Stimulated activated CD4-positive, alpha-beta T cell treated with anti-CD3 and anti-CD28 coated beads, Interleukin-2, amount 100 ng/mL, for 24 hours (primary cell): ENCODE data around the gene SFXN3.

Experiments
- DNase-seq, 2 donors: peaks; one replicate each; pipeline ENCODE4 v3.0.0-alpha.2; 2020

The SFXN3 gene

GRCh38 chr10:101000127-101000914 is 30.7 kb upstream of the SFXN3 start:
- no peak for DNase-seq

- no peak for DNase-seq
Measured at GRCh38 chr10:101000915-101001658, 29.9 kb upstream of the SFXN3 start.

GRCh38 chr10:101001659-101002035 is 29.4 kb upstream of the SFXN3 start:
- no peak for DNase-seq

- DNase-seq = no peak
Measured at GRCh38 chr10:101002456-101002855, 28.6 kb upstream of the SFXN3 start.

GRCh38 chr10:101003639-101004206 is 27.3 kb upstream of the SFXN3 start:
- no peak for DNase-seq

- DNase-seq = no peak
Measured at GRCh38 chr10:101005361-101005760, 25.7 kb upstream of the SFXN3 start.

GRCh38 chr10:101005869-101006567 is 25.0 kb upstream of the SFXN3 start:
- DNase-seq = no peak

GRCh38 chr10:101006593-101007098 is 24.4 kb upstream of the SFXN3 start:
- DNase-seq = no peak

- DNase-seq = no peak
Measured at GRCh38 chr10:101007099-101007711, 23.8 kb upstream of the SFXN3 start.

- DNase-seq = no peak
Measured at GRCh38 chr10:101007915-101008822, 22.9 kb upstream of the SFXN3 start.

- DNase-seq = no peak
Measured at GRCh38 chr10:101008823-101009423, 22.1 kb upstream of the SFXN3 start.

GRCh38 chr10:101010329-101010728 is 20.7 kb upstream of the SFXN3 start:
- DNase-seq = no peak

GRCh38 chr10:101011517-101012423 is 19.3 kb upstream of the SFXN3 start:
- DNase-seq = no peak

GRCh38 chr10:101012525-101013364 is 18.3 kb upstream of the SFXN3 start:
- DNase-seq = peak; percentile 84

- no peak for DNase-seq
Measured at GRCh38 chr10:101013365-101013825, 17.6 kb upstream of the SFXN3 start.

GRCh38 chr10:101014230-101014884 is 16.7 kb upstream of the SFXN3 start:
- peak; percentile 83 to 88 for DNase-seq

GRCh38 chr10:101014966-101015581 is 16.0 kb upstream of the SFXN3 start:
- DNase-seq = peak in 1 of 2 donors; percentile 37

- DNase-seq = no peak
Measured at GRCh38 chr10:101015582-101015973, 15.5 kb upstream of the SFXN3 start.
